Spinal cord (tissue), 10 donors: ENCODE data around the gene KIR2DL4. TPM values are rescaled to one million over a fixed set of nuclear protein-coding genes. Genes with fewer than 3 reads are reported as not detected.
"Not testable (repeated sequence)": the region's sequence is repeated elsewhere in the genome, so short reads cannot be mapped to it uniquely, and the experiment has no call there.

Experiments used
- DNase-seq, 6 donors: peaks; one replicate each; pipeline versions ENCODE4 v3.0.0 to v3.0.0-alpha.2; 2013 to 2015; ENCODE audit warnings: low spot score in 6 of 6, low read depth in 4 of 6
- H3K27ac ChIP-seq: one replicate; pipeline ENCODE4 v1.5.1; 2013; ENCODE audit warnings: low read depth, low read length, control low read depth
- H3K27me3 ChIP-seq: one replicate; pipeline ENCODE4 v1.6.1; 2013; ENCODE audit warnings: low read length; ENCODE audit not compliant: control insufficient read depth, insufficient read depth
- H3K36me3 ChIP-seq: one replicate; pipeline ENCODE4 v1.6.1; 2013; ENCODE audit warnings: low read length; ENCODE audit not compliant: control insufficient read depth, insufficient read depth
- H3K4me1 ChIP-seq: one replicate; pipeline ENCODE4 v1.6.1; 2013; ENCODE audit warnings: low read length; ENCODE audit not compliant: control insufficient read depth, insufficient read depth
- H3K4me3 ChIP-seq: one replicate; pipeline ENCODE4 v1.5.1; 2013; ENCODE audit warnings: low read depth, low read length, control low read depth
- H3K9me3 ChIP-seq: one replicate; pipeline ENCODE4 v1.6.1; 2013; ENCODE audit warnings: low read length; ENCODE audit not compliant: control insufficient read depth, insufficient read depth
- WGBS: methylation state at CpG from one replicate; pipeline ENCODE4 v1.1.5; 2013; ENCODE audit warnings: missing lambda C conversion rate; ENCODE audit not compliant: insufficient coverage; 5-methylcytosine and 5-hydroxymethylcytosine counted together
- long read RNA-seq, 4 donors: transcript quantifications; one replicate each; lab custom pipeline, GENCODE V29; 2026
- polyA plus RNA-seq, 2 donors: library from polyadenylated mRNA; unstranded; fragments of 120-200 nt; gene quantifications; one replicate each; pipeline ENCODE4 v1.2.1, GENCODE V29; 2013; ENCODE audit not compliant: insufficient read length in 2 of 2
- total RNA-seq, 2 donors: library from RNA; depleted of rRNA in 1 of 2; stranded (reverse); fragments of 120-200 nt in 1 of 2; fragments of >200 nt in 1 of 2; gene quantifications; one replicate each; pipeline versions ENCODE4 v1.2.3 to v1.2.4, GENCODE V29; 2013 to 2014
- donor health status: healthy.

The KIR2DL4 gene
- total RNA-seq (not detected), polyA plus RNA-seq (not detected)
- long read RNA-seq, donor 1, result 0 reads
- long read RNA-seq, donor 2, result 0 reads
- long read RNA-seq, donor 3, result 0 reads
- long read RNA-seq, donor 4, result 0 reads

GRCh38 chr19:54803410-54803809, at the start of gene KIR2DL4:
KIR2DL4 (plus strand) TSS chr19:54803610; CDS start chr19:54803652, 42 bp downstream.
- no peak within 1 kb of the TSS for H3K27ac ChIP-seq
- peaks cover 1% of the 10 kb centered on the region for H3K9me3 ChIP-seq
- no peaks in the 10 kb centered on the region for H3K4me1 ChIP-seq
- no peaks in the 10 kb centered on the region for H3K36me3 ChIP-seq
- H3K4me3 ChIP-seq, result no peak within 1 kb of the TSS
- 74% methylated on average over 8 of the region's 10 CpGs for WGBS
- no peaks in the 10 kb centered on the region for H3K27me3 ChIP-seq
- no peak for DNase-seq

GRCh38 chr19:54756204-54757110, 47.0 kb upstream of the KIR2DL4 start:
- not testable (repeated sequence) for H3K9me3 ChIP-seq, H3K4me3 ChIP-seq, H3K4me1 ChIP-seq, H3K27me3 ChIP-seq, H3K27ac ChIP-seq, DNase-seq, H3K36me3 ChIP-seq
- 71% methylated on average over 8 of the region's 12 CpGs for WGBS

GRCh38 chr19:54758577-54758976, 44.8 kb upstream of the KIR2DL4 start:
- not testable (repeated sequence) for H3K9me3 ChIP-seq, H3K27ac ChIP-seq, H3K4me1 ChIP-seq

GRCh38 chr19:54764219-54764618, 39.2 kb upstream of the KIR2DL4 start:
- not testable (repeated sequence) for H3K4me3 ChIP-seq, H3K27me3 ChIP-seq, H3K4me1 ChIP-seq, DNase-seq, H3K9me3 ChIP-seq, H3K36me3 ChIP-seq, H3K27ac ChIP-seq
- 73% methylated on average over 6 of the region's 8 CpGs for WGBS

More at GRCh38 chr19:54758577-54758976, 44.8 kb upstream of the KIR2DL4 start:
- not testable (repeated sequence) for H3K36me3 ChIP-seq, DNase-seq, H3K4me3 ChIP-seq, H3K27me3 ChIP-seq
- WGBS, result 57% methylated on average over 5 of the region's 6 CpGs

- not testable (repeated sequence) for DNase-seq, H3K4me3 ChIP-seq, H3K27ac ChIP-seq, H3K27me3 ChIP-seq, H3K36me3 ChIP-seq, H3K4me1 ChIP-seq, H3K9me3 ChIP-seq
- WGBS, result no CpG with 5 or more reads among the region's 4 CpGs
These were observed 36.9 kb upstream of the KIR2DL4 start for GRCh38 chr19:54766464-54766863.

GRCh38 chr19:54769646-54770045, 33.8 kb upstream of the KIR2DL4 start, which contains the start of gene KIR2DL1:
KIR2DL1 (plus strand) TSS chr19:54769793; CDS start chr19:54769851, 58 bp downstream.
- H3K36me3 ChIP-seq, H3K27me3 ChIP-seq, H3K27ac ChIP-seq, H3K4me1 ChIP-seq, H3K9me3 ChIP-seq, H3K4me3 ChIP-seq, DNase-seq: not testable (repeated sequence)
- 95% methylated on average over 15 of the region's 15 CpGs for WGBS

- not testable (repeated sequence) for H3K36me3 ChIP-seq, DNase-seq, H3K4me3 ChIP-seq, H3K27ac ChIP-seq, H3K4me1 ChIP-seq, H3K27me3 ChIP-seq, H3K9me3 ChIP-seq
- 75% methylated on average over 3 of the region's 4 CpGs for WGBS
These were observed 32.9 kb upstream of the KIR2DL4 start for GRCh38 chr19:54770511-54770910.

GRCh38 chr19:54771018-54771960, 32.1 kb upstream of the KIR2DL4 start:
- H3K9me3 ChIP-seq, H3K4me1 ChIP-seq, H3K36me3 ChIP-seq, H3K27me3 ChIP-seq, DNase-seq, H3K27ac ChIP-seq, H3K4me3 ChIP-seq: not testable (repeated sequence)
- WGBS, result 80% methylated on average over 11 of the region's 15 CpGs

- H3K9me3 ChIP-seq, DNase-seq, H3K27ac ChIP-seq: not testable (repeated sequence)
These were observed 30.7 kb upstream of the KIR2DL4 start for GRCh38 chr19:54772666-54773065.

More at GRCh38 chr19:54772666-54773065, 30.7 kb upstream of the KIR2DL4 start:
- WGBS, result 35% methylated on average over 2 of the region's 2 CpGs
- H3K27me3 ChIP-seq, H3K36me3 ChIP-seq, H3K4me1 ChIP-seq, H3K4me3 ChIP-seq: not testable (repeated sequence)
